CD14-positive monocyte (primary cell): ENCODE data around the gene SLC35B4. TPM values are rescaled to one million over a fixed set of nuclear protein-coding genes. Genes with fewer than 3 reads are reported as not detected.

ENCODE experiments used
- DNase-seq, 3 donors: peaks; one replicate each; pipeline ENCODE4 v3.0.0-alpha.2; 2011 to 2022
- H2AFZ ChIP-seq: 2 replicates; pipeline ENCODE4 v1.6.0; 2012; ENCODE audit warnings: mild to moderate bottlenecking, low read depth, low read length, inconsistent platforms; ENCODE audit not compliant: insufficient read depth, poor library complexity, severe bottlenecking
- H3K27ac ChIP-seq, 2 donors: 1 replicate in 1 of 2; 2 replicates in 1 of 2; pipeline ENCODE4 v1.5.1; 2012 to 2013; ENCODE audit warnings: low read length in 2 of 2, control low read depth in 1 of 2, inconsistent platforms in 1 of 2, low read depth in 1 of 2, mild to moderate bottlenecking in 1 of 2
- H3K27me3 ChIP-seq, 2 donors: one replicate each; pipeline versions ENCODE4 v1.6.0 to v1.6.1; 2011 to 2013; ENCODE audit warnings: low read length in 2 of 2; ENCODE audit not compliant: control insufficient read depth in 2 of 2, insufficient read depth in 2 of 2
- H3K36me3 ChIP-seq, 2 donors: replicated peaks in 1 of 2; 1 replicate in 1 of 2; 2 replicates in 1 of 2; pipeline versions ENCODE4 v1.5.1 to v1.6.1; 2012 to 2013; ENCODE audit warnings: low read length in 2 of 2, control low read depth in 1 of 2, inconsistent platforms in 1 of 2, mild to moderate bottlenecking in 1 of 2; ENCODE audit not compliant: insufficient read depth in 2 of 2, control insufficient read depth in 1 of 2
- H3K4me1 ChIP-seq, 2 donors: 1 replicate in 1 of 2; 2 replicates in 1 of 2; pipeline versions ENCODE4 v1.5.1 to v1.6.1; 2012 to 2013; ENCODE audit warnings: low read length in 2 of 2, control low read depth in 1 of 2, inconsistent platforms in 1 of 2, mild to moderate bottlenecking in 1 of 2, moderate library complexity in 1 of 2; ENCODE audit not compliant: insufficient read depth in 2 of 2, control insufficient read depth in 1 of 2
- H3K4me2 ChIP-seq: replicated peaks from 2 replicates; pipeline ENCODE3; 2012; ENCODE audit warnings: low read length, moderate library complexity, mild to moderate bottlenecking; ENCODE audit not compliant: poor library complexity, severe bottlenecking; ENCODE audit errors: extremely low read depth
- H3K4me3 ChIP-seq, 3 experiments: fragments of 200-600 bp in 1 of 3; sonication (generic) in 1 of 3; replicated peaks in 1 of 3; 1 replicate in 2 of 3; 2 replicates in 1 of 3; pipeline ENCODE4 v1.5.1; 2011 to 2013; ENCODE audit warnings: low read length in 3 of 3, mild to moderate bottlenecking in 3 of 3, control low read depth in 2 of 3, low read depth in 2 of 3, inconsistent platforms in 1 of 3, moderate library complexity in 1 of 3
- H3K79me2 ChIP-seq: 2 replicates; pipeline ENCODE4 v1.6.0; 2012; ENCODE audit warnings: mild to moderate bottlenecking, control low read depth, inconsistent platforms, low read length, moderate library complexity; ENCODE audit not compliant: insufficient read depth
- H3K9ac ChIP-seq: 2 replicates; pipeline ENCODE4 v1.6.0; 2017; ENCODE audit warnings: low read length, mild to moderate bottlenecking; ENCODE audit not compliant: insufficient read depth, poor library complexity, severe bottlenecking
- H3K9me3 ChIP-seq, 2 donors: replicated peaks in 1 of 2; 1 replicate in 1 of 2; 2 replicates in 1 of 2; pipeline versions ENCODE4 v1.5.1 to v1.6.1; 2012 to 2013; ENCODE audit warnings: low read length in 2 of 2, control low read depth in 1 of 2; ENCODE audit not compliant: control insufficient read depth in 1 of 2, insufficient read depth in 1 of 2
- H4K20me1 ChIP-seq: 2 replicates; pipeline ENCODE4 v1.6.0; 2012; ENCODE audit warnings: mild to moderate bottlenecking, low read length, control low read depth, moderate library complexity; ENCODE audit not compliant: insufficient read depth
- H3K27ac Mint-ChIP-seq, 7 donors: one replicate each; pipeline ENCODE4 v1.8.0; 2020; ENCODE audit warnings: mild to moderate bottlenecking in 7 of 7, mixed read lengths in 7 of 7, moderate library complexity in 6 of 7, inconsistent platforms in 2 of 7
- H3K27me3 Mint-ChIP-seq, 3 donors: one replicate each; pipeline ENCODE4 v1.8.0; 2021 to 2022; ENCODE audit warnings: low read depth in 3 of 3, mild to moderate bottlenecking in 3 of 3, mixed read lengths in 3 of 3, moderate library complexity in 3 of 3, inconsistent platforms in 1 of 3
- H3K36me3 Mint-ChIP-seq, 2 donors: one replicate each; pipeline ENCODE4 v1.8.0; 2020; ENCODE audit warnings: mixed read lengths in 2 of 2, inconsistent platforms in 1 of 2, mild to moderate bottlenecking in 1 of 2
- H3K4me1 Mint-ChIP-seq: one replicate; pipeline ENCODE4 v1.8.0; 2020; ENCODE audit warnings: mild to moderate bottlenecking, mixed read lengths
- H3K4me3 Mint-ChIP-seq, 2 donors: one replicate each; pipeline ENCODE4 v1.8.0; 2020; ENCODE audit warnings: mild to moderate bottlenecking in 2 of 2, mixed read lengths in 2 of 2, moderate library complexity in 1 of 2
- H3K9me3 Mint-ChIP-seq, 7 donors: one replicate each; pipeline ENCODE4 v1.8.0; 2020 to 2022; ENCODE audit warnings: mixed read lengths in 7 of 7, mild to moderate bottlenecking in 6 of 7, moderate library complexity in 6 of 7, inconsistent platforms in 2 of 7
- WGBS: methylation state at CpG from one replicate; pipeline ENCODE4 v1.1.5; 2013; ENCODE audit warnings: missing lambda C conversion rate; ENCODE audit not compliant: insufficient coverage; 5-methylcytosine and 5-hydroxymethylcytosine counted together
- intact Hi-C, 2 donors: fragments of 100-400 bp; cut with micrococcal nuclease; formaldehyde crosslinking; loops; one replicate each; pipeline versions ENCODE4 v1.15.0 to v1.15.1; 2023
- polyA plus RNA-seq, 3 donors: library from polyadenylated mRNA; depleted of rRNA in 1 of 3; unstranded in 2 of 3; stranded (reverse) in 1 of 3; fragments of 300-500 nt in 2 of 3; fragments of >200 nt in 1 of 3; fragmentation: Illumina TruSeq in 2 of 3; gene quantifications; 1 replicate in 2 of 3; 2 replicates in 1 of 3; pipeline ENCODE4 v1.2.3, GENCODE V29; 2012 to 2021
- TF ChIP-seq, protein P1 (sequence below): fragments of 200-600 bp; IDR thresholded peaks from one replicate; pipeline ENCODE4 v1.8.0; 2022; ENCODE audit warnings: antibody characterized with exemption, mild to moderate bottlenecking

The SLC35B4 gene
- polyA plus RNA-seq, 3 donors, result 9.4 to 21.1 (median 12.7) TPM

GRCh38 chr7:134332892-134333291 lies 16.2 kb upstream of the SLC35B4 start:
- Mint-ChIP-seq H3K4me1 (peaks cover 3% of the 10 kb centered on the region), H3K27me3 (peaks cover 2 to 13% (median 7%) of the 10 kb centered on the region in 3 donors), H3K27ac (no peak overlapping the region), H3K9me3 (peaks cover 0 to 8% (median 3%) of the 10 kb centered on the region in 7 donors), H3K4me3 (no peak overlapping the region), H3K36me3 (no peaks in the 10 kb centered on the region)
- H2AFZ ChIP-seq, result no peak overlapping the region
- no peaks in the 10 kb centered on the region for H4K20me1 ChIP-seq
- H3K36me3 ChIP-seq, result no peaks in the 10 kb centered on the region
- TF ChIP-seq, protein P1, sequence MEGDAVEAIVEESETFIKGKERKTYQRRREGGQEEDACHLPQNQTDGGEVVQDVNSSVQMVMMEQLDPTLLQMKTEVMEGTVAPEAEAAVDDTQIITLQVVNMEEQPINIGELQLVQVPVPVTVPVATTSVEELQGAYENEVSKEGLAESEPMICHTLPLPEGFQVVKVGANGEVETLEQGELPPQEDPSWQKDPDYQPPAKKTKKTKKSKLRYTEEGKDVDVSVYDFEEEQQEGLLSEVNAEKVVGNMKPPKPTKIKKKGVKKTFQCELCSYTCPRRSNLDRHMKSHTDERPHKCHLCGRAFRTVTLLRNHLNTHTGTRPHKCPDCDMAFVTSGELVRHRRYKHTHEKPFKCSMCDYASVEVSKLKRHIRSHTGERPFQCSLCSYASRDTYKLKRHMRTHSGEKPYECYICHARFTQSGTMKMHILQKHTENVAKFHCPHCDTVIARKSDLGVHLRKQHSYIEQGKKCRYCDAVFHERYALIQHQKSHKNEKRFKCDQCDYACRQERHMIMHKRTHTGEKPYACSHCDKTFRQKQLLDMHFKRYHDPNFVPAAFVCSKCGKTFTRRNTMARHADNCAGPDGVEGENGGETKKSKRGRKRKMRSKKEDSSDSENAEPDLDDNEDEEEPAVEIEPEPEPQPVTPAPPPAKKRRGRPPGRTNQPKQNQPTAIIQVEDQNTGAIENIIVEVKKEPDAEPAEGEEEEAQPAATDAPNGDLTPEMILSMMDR, result no peak
- H3K4me3 ChIP-seq, result no peak overlapping the region
- no peak overlapping the region for H3K27ac ChIP-seq
- no peak overlapping the region for H3K9ac ChIP-seq
- H3K79me2 ChIP-seq, result no peaks in the 10 kb centered on the region
- intact Hi-C loops, result no loop called here
- DNase-seq, result no peak
- no peaks in the 10 kb centered on the region for H3K4me1 ChIP-seq
- H3K27me3 ChIP-seq, result peaks cover 0 to 3% of the 10 kb centered on the region in 2 donors
- no CpG with 5 or more reads among the region's 1 CpG for WGBS
- H3K4me2 ChIP-seq, result no peak overlapping the region
- H3K9me3 ChIP-seq, result no peaks in the 10 kb centered on the region

GRCh38 chr7:134331393-134331792 lies 14.7 kb upstream of the SLC35B4 start:
- H3K79me2 ChIP-seq, result no peaks in the 10 kb centered on the region
- intact Hi-C loops, result no loop called here
- H3K9me3 ChIP-seq, result no peaks in the 10 kb centered on the region
- peaks cover 0 to 8% (median 3%) of the 10 kb centered on the region in 7 donors for H3K9me3 Mint-ChIP-seq
- H3K4me3 ChIP-seq, result no peak overlapping the region
- 98% methylated on average over 4 of the region's 7 CpGs for WGBS
- no peak overlapping the region for H3K27ac Mint-ChIP-seq
- H3K27me3 Mint-ChIP-seq, result peaks cover 2 to 13% (median 7%) of the 10 kb centered on the region in 3 donors
- no peaks in the 10 kb centered on the region for H3K36me3 Mint-ChIP-seq
- no peaks in the 10 kb centered on the region for H3K4me1 ChIP-seq
- H3K27me3 ChIP-seq, result peaks cover 0 to 3% of the 10 kb centered on the region in 2 donors
- DNase-seq, result no peak
- H2AFZ ChIP-seq, result no peak overlapping the region
- no peaks in the 10 kb centered on the region for H3K36me3 ChIP-seq
- peak overlapping the region in 1 of 2 donors; percentile 57 for H3K4me3 Mint-ChIP-seq
- no peak overlapping the region for H3K27ac ChIP-seq
- H3K4me1 Mint-ChIP-seq, result peaks cover 4% of the 10 kb centered on the region
- TF ChIP-seq, protein P1, result no peak
- H3K9ac ChIP-seq, result no peak overlapping the region
- no peak overlapping the region for H3K4me2 ChIP-seq
- H4K20me1 ChIP-seq, result no peaks in the 10 kb centered on the region
